ENCODE data around the gene KCNN3. TPM values are rescaled to one million over a fixed set of nuclear protein-coding genes. Genes with fewer than 3 reads are reported as not detected.

Gene KCNN3
- polyA plus RNA-seq, 1 donor, result 4.7 TPM

DNA sequence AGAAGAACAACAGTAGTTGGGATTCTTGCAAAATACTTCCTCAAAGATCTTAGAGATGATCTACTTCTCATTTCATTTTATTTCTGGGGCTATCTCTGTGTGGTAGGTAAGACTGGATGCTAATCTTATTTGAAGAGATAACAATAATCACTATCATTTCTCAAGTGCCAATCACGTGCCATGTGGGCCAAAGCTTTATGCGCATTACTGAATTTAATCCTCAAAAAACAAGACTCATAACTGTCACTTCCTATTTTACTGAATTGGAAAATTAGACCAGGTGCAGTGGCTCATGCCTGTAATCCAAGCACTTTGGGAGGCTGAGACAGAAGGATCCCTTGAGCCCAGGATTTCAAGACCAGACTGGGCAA lies 121.7 kb downstream of the KCNN3 start:
- no peaks in the 10 kb centered on the region for H3K4me1 ChIP-seq (ENCODE audit: control insufficient read depth, insufficient read depth, low read length)
- H3K9me3 ChIP-seq (ENCODE audit: control insufficient read depth, low read depth, low read length), result no peaks in the 10 kb centered on the region
- DNase-seq, result no peak
- no CpG with 5 or more reads among the region's 2 CpGs for WGBS (ENCODE audit: insufficient coverage, low lambda C conversion rate)
- H3K36me3 ChIP-seq (ENCODE audit: control insufficient read depth, insufficient read depth, low read length), result no peaks in the 10 kb centered on the region
- no peak overlapping the region for H3K4me3 ChIP-seq (ENCODE audit: low read length)
- no peak overlapping the region for H3K27ac ChIP-seq (ENCODE audit: low read length)
- peaks cover 58% of the 10 kb centered on the region for H3K27me3 ChIP-seq (ENCODE audit: control insufficient read depth, insufficient read depth, low read length)

- Histone ChIP-seq H3K4me3 (ENCODE audit: low read length) (no peak overlapping the region), H3K27ac (ENCODE audit: low read length) (peak overlapping the region; percentile 54), H3K9me3 (ENCODE audit: control insufficient read depth, low read depth, low read length) (no peaks in the 10 kb centered on the region), H3K27me3 (ENCODE audit: control insufficient read depth, insufficient read depth, low read length) (peaks cover 58% of the 10 kb centered on the region), H3K4me1 (ENCODE audit: control insufficient read depth, insufficient read depth, low read length) (no peaks in the 10 kb centered on the region), H3K36me3 (ENCODE audit: control insufficient read depth, insufficient read depth, low read length) (no peaks in the 10 kb centered on the region)
- WGBS (ENCODE audit: insufficient coverage, low lambda C conversion rate), result no CpG with 5 or more reads among the region's 20 CpGs
- DNase-seq, result peak in 1 of 2 donors; percentile 35
Observed at GRCh38 chr1:154747740-154748404, 122.2 kb downstream of the KCNN3 start.

DNA sequence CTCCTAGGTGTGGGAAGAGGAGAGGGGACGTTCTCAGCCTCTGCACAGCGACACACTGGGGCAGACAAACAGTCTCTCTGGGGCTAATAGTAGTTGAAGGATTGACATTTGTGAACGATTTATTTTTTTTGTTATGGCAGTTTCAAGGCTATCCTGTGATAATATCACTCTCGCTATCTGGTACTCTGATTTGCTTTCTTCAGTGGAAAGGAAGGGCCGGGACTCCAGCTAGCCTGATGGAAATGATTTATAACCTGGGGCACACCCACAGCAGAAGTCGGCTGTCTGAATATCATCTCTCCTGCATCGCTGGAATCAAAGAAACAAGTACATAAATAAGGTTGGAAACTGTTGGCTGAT lies 122.7 kb downstream of the KCNN3 start:
- H3K9me3 ChIP-seq (ENCODE audit: control insufficient read depth, low read depth, low read length), result no peaks in the 10 kb centered on the region
- no peaks in the 10 kb centered on the region for H3K4me1 ChIP-seq (ENCODE audit: control insufficient read depth, insufficient read depth, low read length)
- no CpG with 5 or more reads among the region's 7 CpGs for WGBS (ENCODE audit: insufficient coverage, low lambda C conversion rate)
- no peak for DNase-seq
- H3K4me3 ChIP-seq (ENCODE audit: low read length), result no peak overlapping the region
- peaks cover 60% of the 10 kb centered on the region for H3K27me3 ChIP-seq (ENCODE audit: control insufficient read depth, insufficient read depth, low read length)
- H3K36me3 ChIP-seq (ENCODE audit: control insufficient read depth, insufficient read depth, low read length), result no peaks in the 10 kb centered on the region
- H3K27ac ChIP-seq (ENCODE audit: low read length), result no peak overlapping the region

DNA sequence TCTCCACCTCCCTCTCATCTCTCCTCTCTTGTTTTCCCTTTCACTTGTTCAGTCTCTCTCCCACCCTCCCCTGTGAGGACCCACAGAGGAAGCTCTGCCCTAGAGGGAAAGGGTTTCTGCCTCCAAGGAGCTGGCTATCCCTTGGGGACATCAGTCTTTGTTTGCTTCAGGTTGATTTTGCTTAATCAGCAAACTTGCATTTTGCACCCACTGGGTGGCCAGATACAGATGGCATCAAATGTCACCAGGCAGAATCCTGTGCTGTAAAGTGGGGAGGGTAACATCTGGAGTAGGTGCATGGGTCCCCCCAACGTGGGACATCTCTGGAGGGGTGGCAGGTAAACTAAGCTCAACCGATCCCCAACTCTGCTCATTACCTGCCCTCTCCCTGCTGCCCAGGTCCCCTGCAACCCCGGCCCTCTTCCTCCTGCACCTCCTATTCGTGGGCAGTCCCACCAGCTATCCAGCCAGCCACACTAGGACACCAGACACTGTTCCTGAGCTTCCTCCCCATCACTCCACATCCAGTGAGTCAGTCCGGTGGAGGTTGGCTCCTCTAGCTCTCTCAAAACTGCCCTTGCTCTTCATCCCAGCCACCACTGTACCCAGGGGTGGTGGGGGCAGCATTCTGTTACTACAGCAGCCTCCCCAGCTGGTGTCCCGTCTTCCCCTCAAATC lies 123.3 kb downstream of the KCNN3 start:
- no peak overlapping the region for H3K27ac ChIP-seq (ENCODE audit: low read length)
- no peaks in the 10 kb centered on the region for H3K9me3 ChIP-seq (ENCODE audit: control insufficient read depth, low read depth, low read length)
- H3K27me3 ChIP-seq (ENCODE audit: control insufficient read depth, insufficient read depth, low read length), result peaks cover 62% of the 10 kb centered on the region
- no CpG with 5 or more reads among the region's 6 CpGs for WGBS (ENCODE audit: insufficient coverage, low lambda C conversion rate)
- H3K4me3 ChIP-seq (ENCODE audit: low read length), result no peak overlapping the region
- no peaks in the 10 kb centered on the region for H3K4me1 ChIP-seq (ENCODE audit: control insufficient read depth, insufficient read depth, low read length)
- no peak for DNase-seq
- no peaks in the 10 kb centered on the region for H3K36me3 ChIP-seq (ENCODE audit: control insufficient read depth, insufficient read depth, low read length)

- no CpG with 5 or more reads among the region's 12 CpGs for WGBS (ENCODE audit: insufficient coverage, low lambda C conversion rate)
- H3K4me1 ChIP-seq (ENCODE audit: control insufficient read depth, insufficient read depth, low read length), result no peaks in the 10 kb centered on the region
- H3K27ac ChIP-seq (ENCODE audit: low read length), result no peak overlapping the region
- H3K4me3 ChIP-seq (ENCODE audit: low read length), result no peak overlapping the region
- no peak for DNase-seq
- no peaks in the 10 kb centered on the region for H3K9me3 ChIP-seq (ENCODE audit: control insufficient read depth, low read depth, low read length)
- H3K27me3 ChIP-seq (ENCODE audit: control insufficient read depth, insufficient read depth, low read length), result peaks cover 60% of the 10 kb centered on the region
- H3K36me3 ChIP-seq (ENCODE audit: control insufficient read depth, insufficient read depth, low read length), result no peaks in the 10 kb centered on the region
Observed at GRCh38 chr1:154745750-154746425, 124.2 kb downstream of the KCNN3 start.

- H3K9me3 ChIP-seq (ENCODE audit: control insufficient read depth, low read depth, low read length), result no peaks in the 10 kb centered on the region
- H3K4me1 ChIP-seq (ENCODE audit: control insufficient read depth, insufficient read depth, low read length), result no peaks in the 10 kb centered on the region
- WGBS (ENCODE audit: insufficient coverage, low lambda C conversion rate), result no CpG with 5 or more reads among the region's 5 CpGs
- peaks cover 56% of the 10 kb centered on the region for H3K27me3 ChIP-seq (ENCODE audit: control insufficient read depth, insufficient read depth, low read length)
- DNase-seq, result no peak
- no peak overlapping the region for H3K27ac ChIP-seq (ENCODE audit: low read length)
- H3K4me3 ChIP-seq (ENCODE audit: low read length), result no peak overlapping the region
- no peaks in the 10 kb centered on the region for H3K36me3 ChIP-seq (ENCODE audit: control insufficient read depth, insufficient read depth, low read length)
Observed at GRCh38 chr1:154745286-154745731, 124.8 kb downstream of the KCNN3 start.

- Histone ChIP-seq H3K27me3 (ENCODE audit: control insufficient read depth, insufficient read depth, low read length) (peaks cover 51% of the 10 kb centered on the region), H3K4me1 (ENCODE audit: control insufficient read depth, insufficient read depth, low read length) (no peaks in the 10 kb centered on the region), H3K9me3 (ENCODE audit: control insufficient read depth, low read depth, low read length) (no peaks in the 10 kb centered on the region), H3K36me3 (ENCODE audit: control insufficient read depth, insufficient read depth, low read length) (no peaks in the 10 kb centered on the region), H3K27ac (ENCODE audit: low read length) (no peak overlapping the region), H3K4me3 (ENCODE audit: low read length) (no peak overlapping the region)
- whole genome bisulfite sequencing (ENCODE audit: insufficient coverage, low lambda C conversion rate), result 100% methylated on average over 2 of the region's 9 CpGs
- DNase-seq, result no peak
Observed at GRCh38 chr1:154744352-154745035, 125.6 kb downstream of the KCNN3 start.

GRCh38 chr1:154743526-154744036 lies 126.5 kb downstream of the KCNN3 start:
- WGBS (ENCODE audit: insufficient coverage, low lambda C conversion rate), result 80% methylated on average over 1 of the region's 9 CpGs
- DNase-seq, result no peak
- Histone ChIP-seq H3K27ac (ENCODE audit: low read length) (no peak overlapping the region), H3K9me3 (ENCODE audit: control insufficient read depth, low read depth, low read length) (no peaks in the 10 kb centered on the region), H3K36me3 (ENCODE audit: control insufficient read depth, insufficient read depth, low read length) (no peaks in the 10 kb centered on the region), H3K4me1 (ENCODE audit: control insufficient read depth, insufficient read depth, low read length) (no peaks in the 10 kb centered on the region), H3K27me3 (ENCODE audit: control insufficient read depth, insufficient read depth, low read length) (peaks cover 42% of the 10 kb centered on the region), H3K4me3 (ENCODE audit: low read length) (no peak overlapping the region)

GRCh38 chr1:154742606-154743005 lies 127.5 kb downstream of the KCNN3 start:
- Histone ChIP-seq H3K27ac (ENCODE audit: low read length) (no peak overlapping the region), H3K9me3 (ENCODE audit: control insufficient read depth, low read depth, low read length) (no peaks in the 10 kb centered on the region), H3K36me3 (ENCODE audit: control insufficient read depth, insufficient read depth, low read length) (no peaks in the 10 kb centered on the region), H3K27me3 (ENCODE audit: control insufficient read depth, insufficient read depth, low read length) (peaks cover 33% of the 10 kb centered on the region), H3K4me1 (ENCODE audit: control insufficient read depth, insufficient read depth, low read length) (no peaks in the 10 kb centered on the region), H3K4me3 (ENCODE audit: low read length) (no peak overlapping the region)
- no CpG with 5 or more reads among the region's 11 CpGs for WGBS (ENCODE audit: insufficient coverage, low lambda C conversion rate)
- no peak for DNase-seq
